A375 (cell line): Measurements from ENCODE around the gene GRAMD2A. TPM values are rescaled to one million over a fixed set of nuclear protein-coding genes. Genes with fewer than 3 reads are reported as not detected.

Experiments
- total RNA-seq: library from RNA; depleted of rRNA; stranded (reverse); fragments of >200 nt; shearing (Covaris generic); gene quantifications from 2 replicates; pipeline ENCODE4 v1.2.3, GENCODE V29; 2014; rRNA removed

Gene GRAMD2A
- 0.21 TPM in 1 of 2 replicates, not detected in the other for total RNA-seq

DNA sequence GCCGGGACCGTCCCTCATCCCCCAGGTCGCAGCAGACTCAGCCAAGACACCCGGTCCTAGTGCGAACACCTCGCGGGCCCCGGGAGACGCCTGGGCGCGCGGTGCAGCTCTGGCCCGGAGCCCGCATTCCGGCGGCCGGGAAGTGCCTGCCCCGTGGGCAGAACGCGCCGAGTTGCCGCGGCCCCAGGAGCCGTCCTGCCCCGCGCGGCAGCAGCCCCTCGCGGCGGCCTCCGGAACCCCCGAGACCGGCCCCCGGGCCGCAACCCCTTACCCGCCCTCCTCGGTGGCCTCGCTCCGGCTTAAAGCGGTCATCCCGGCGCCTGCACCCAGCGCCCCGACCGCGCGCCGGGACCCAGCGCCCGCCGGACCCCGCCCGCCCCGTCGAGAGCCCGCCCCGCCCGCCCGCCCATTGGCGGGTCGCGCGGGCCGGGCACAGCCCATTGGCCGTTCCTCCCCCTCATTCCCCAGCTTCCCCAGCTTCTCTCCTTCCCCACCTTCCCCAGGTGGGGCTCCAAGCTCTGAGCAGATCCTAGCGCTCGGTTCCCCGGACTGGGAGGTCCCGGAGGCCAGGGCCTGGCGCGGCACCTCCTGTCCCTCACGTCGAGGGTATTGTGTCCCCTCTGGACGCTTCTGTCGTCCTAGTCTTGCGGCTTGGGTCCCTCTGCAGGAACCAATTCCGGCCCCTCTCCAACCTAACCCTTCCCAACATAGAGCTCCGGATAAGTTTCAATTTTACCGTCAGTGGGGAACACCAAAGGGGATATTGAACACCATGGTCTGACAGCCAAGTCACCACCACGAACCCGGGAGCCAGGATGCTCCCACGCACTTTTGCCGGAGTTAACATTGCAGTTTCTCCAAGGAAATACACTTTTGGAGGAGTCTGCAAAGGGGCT, at the start of gene GRAMD2A:
Gene GRAMD2A (minus strand): TSS at position 328 of the 896 bp plus-strand sequence.

DNA sequence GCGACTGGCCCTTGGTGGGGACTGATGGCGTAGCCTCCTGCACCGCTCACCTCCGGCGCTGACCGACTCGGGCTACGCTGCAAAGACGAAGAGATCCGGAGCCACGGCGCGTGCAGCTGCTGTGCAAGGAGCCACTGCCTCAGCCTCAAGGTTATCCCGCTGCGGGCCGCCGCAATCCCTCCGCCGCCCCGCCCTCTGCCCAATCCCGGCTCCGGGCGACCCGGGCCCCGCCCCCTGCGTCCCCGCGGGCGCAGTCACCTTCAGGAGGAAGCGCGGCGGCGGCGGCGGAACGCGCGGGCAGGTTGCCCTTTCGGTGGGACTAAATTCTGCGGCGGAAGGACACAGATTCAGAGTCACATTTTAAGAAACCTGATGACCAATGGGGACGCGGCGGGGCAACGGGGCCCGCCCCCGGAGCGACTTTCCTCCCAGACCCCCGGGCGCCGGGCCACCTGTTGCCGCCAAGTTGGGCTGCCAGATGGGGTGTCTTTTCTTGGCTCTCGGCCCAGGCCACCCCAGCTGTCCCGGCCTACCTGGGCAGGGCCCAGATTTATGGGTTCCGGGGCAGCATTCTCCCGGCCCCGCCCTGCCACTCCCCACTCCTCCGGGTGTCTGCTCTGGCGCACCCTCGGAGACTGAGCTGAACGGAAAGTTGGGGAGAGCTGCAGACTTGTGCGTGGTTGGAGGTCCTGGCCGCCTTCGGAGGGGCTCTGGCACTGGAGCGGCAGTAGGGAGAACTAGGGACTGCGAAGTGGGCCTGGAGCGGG, 33.7 kb upstream of the GRAMD2A start, which contains the start of gene PKM:
Gene PKM (minus strand): TSS at position 125 of the 767 bp plus-strand sequence. CDS start 12,093 bp downstream, outside the sequence.

DNA sequence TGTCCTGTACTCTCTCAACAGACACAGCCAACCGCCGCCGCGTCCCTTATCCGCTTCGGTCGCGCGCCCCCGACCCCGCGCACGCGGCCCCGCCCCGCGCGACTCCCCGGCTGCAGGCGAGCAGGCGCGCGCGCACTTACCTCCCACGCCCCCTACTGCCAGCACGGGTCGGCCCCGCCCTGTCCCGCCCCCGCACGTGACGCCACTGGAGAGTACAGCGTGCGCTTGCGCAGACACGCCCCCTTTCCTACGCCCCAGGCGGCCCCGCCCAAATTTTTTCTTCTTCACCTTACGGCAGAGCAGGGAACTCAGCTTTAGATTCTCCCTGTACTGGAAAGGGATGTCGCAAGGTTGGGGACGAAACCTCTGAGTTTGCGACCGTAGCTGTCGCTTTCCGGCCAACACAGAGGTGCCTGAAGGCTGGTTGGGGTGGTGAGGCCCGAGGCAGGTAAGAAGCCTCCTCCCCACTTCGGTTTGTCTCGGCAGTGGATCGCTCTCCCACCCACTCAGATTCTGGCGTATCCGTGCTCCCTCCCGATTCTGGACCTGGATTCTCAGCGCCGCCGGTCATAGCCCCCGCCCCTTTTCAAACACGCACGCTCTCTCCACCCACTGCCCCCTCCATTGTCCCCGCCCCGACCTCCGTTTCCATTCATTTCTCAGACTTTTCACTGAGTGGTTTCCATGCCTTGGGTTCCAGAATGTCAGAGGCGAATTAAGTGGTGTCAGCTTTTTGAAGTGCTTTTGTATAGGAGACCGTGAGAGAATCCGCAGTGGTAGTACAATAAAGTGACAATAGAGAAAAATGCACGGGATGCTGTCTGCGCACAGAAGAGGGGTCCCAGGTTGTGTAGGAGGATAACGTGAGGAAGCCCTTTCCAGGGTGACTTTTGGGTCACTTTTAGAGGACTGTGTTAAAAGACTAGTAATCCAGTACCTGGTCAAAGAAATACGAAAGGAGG, 79.3 kb downstream of the GRAMD2A start, which contains the start of the genes MYO9A and SENP8:
Gene MYO9A (minus strand): TSS at position 134 of the 962 bp plus-strand sequence. CDS start 71,587 bp downstream, outside the sequence.
Gene SENP8 (plus strand): TSS at position 387 of the 962 bp plus-strand sequence. CDS start 21,221 bp downstream, outside the sequence.

Other genes with a start within 250 kb of the GRAMD2A start
- 12.0 and 13.7 TPM in 2 replicates for gene MYO9A, start 79.6 kb downstream of the GRAMD2A start, total RNA-seq
- 1.3 and 1.5 TPM in 2 replicates for gene SENP8, start 79.4 kb downstream of the GRAMD2A start, total RNA-seq
- gene PKM, start 33.4 kb upstream of the GRAMD2A start, total RNA-seq: 1,823 and 2,030 TPM in 2 replicates
- gene PARP6, start 74.8 kb upstream of the GRAMD2A start, total RNA-seq: 32.7 and 35.5 TPM in 2 replicates
- 0.53 TPM in 1 of 2 replicates, not detected in the other for gene CELF6, start 122.4 kb upstream of the GRAMD2A start, total RNA-seq
- 69.2 and 69.4 TPM in 2 replicates for gene HEXA, start 178.2 kb upstream of the GRAMD2A start, total RNA-seq
- gene TMEM202, start 200.5 kb upstream of the GRAMD2A start, total RNA-seq: not detected in 2 replicates